Spleen (tissue), 7 donors: Measurements from ENCODE around the gene GRIPAP1.

Experiments used
- CTCF ChIP-seq, 11 experiments: fragments of 200-600 bp in 7 of 11; fragments of 450-650 bp in 4 of 11; sonication (generic) in 4 of 11; IDR thresholded peaks in 8 of 11; conservative IDR thresholded peaks in 3 of 11; 1 replicate in 7 of 11; 2 replicates in 4 of 11; pipeline versions ENCODE4 v1.4.0 to v1.8.0; 2016 to 2021; ENCODE audit warnings: antibody characterized with exemption in 11 of 11, inconsistent platforms in 4 of 11, mild to moderate bottlenecking in 1 of 11
- POLR2A ChIP-seq, 3 donors: fragments of 450-650 bp; IDR thresholded peaks; one replicate each; pipeline ENCODE4 v1.5.1; 2017; ENCODE audit warnings: antibody characterized with exemption in 3 of 3, mild to moderate bottlenecking in 1 of 3
- donor health status: DM: no; HTN: no; CAD: no; lungs with moderate emphysema.
- donor health status: DM: no; HTN: no; CAD: no.
- donor health status: DM: no; HTN: no; CAD: no.

DNA sequence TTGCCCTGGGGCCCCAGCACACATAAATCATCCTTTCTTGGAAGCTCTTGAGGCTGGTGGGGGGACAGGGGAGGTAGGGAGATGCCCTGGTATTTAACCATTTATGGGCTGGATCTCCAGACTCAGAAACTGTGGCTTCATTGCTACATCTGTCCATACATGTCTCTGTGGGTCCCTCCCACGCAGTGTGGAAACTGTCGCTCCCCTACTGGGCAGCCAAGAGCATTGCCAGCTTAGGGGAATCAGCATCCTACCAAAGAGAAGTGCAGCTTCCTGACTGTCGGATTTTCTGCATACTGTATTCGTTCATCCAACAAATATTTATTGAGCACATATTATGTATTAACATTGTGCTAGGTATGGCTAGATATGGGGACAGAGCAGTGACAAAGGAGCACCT lies 3.7 kb downstream of the GRIPAP1 start:
- TF ChIP-seq POLR2A (IDR thresholded peaks at IDR 0.05) (no peak), CTCF (IDR thresholded peaks at IDR 0.05 in 8 of 11, conservative IDR thresholded peaks at IDR 0.05 in 3 of 11) (no peak)
